ENCODE results near the gene ICAM3.
"Not testable (repeated sequence)": the region's sequence is repeated elsewhere in the genome, so short reads cannot be mapped to it uniquely, and the experiment has no call there.

ICAM3 gene

DNA sequence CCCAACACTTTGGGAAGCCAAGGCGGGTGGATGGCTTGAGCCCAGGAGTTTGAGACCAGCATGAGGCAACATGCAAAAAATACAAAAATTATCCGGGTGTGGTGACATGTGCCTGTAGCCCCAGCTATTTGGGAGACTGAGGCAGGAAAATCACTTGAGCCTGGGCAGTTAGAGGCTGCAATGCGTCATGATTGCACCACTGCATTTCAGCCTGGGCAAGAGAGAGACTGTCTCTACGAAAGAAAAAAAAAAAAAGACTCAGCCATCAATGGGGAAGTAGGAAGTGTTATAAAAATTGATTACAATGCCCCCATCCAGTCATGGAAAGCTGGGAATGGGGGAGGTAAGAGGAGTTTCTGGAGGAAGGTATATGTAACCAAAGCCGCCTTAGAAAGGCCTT is 35.5 kb upstream of the ICAM3 start:
- no peak for DNase-seq (ENCODE audit: low spot score)
- TF ChIP-seq, protein P1, sequence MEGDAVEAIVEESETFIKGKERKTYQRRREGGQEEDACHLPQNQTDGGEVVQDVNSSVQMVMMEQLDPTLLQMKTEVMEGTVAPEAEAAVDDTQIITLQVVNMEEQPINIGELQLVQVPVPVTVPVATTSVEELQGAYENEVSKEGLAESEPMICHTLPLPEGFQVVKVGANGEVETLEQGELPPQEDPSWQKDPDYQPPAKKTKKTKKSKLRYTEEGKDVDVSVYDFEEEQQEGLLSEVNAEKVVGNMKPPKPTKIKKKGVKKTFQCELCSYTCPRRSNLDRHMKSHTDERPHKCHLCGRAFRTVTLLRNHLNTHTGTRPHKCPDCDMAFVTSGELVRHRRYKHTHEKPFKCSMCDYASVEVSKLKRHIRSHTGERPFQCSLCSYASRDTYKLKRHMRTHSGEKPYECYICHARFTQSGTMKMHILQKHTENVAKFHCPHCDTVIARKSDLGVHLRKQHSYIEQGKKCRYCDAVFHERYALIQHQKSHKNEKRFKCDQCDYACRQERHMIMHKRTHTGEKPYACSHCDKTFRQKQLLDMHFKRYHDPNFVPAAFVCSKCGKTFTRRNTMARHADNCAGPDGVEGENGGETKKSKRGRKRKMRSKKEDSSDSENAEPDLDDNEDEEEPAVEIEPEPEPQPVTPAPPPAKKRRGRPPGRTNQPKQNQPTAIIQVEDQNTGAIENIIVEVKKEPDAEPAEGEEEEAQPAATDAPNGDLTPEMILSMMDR (IDR thresholded peaks at IDR 0.05; ENCODE audit: borderline replicate concordance, control extremely low read depth, extremely low read depth, insufficient read depth, missing control alignments): no peak
- in situ Hi-C loops (cut with MboI; ENCODE audit: low sequenced_read_pairs, unreplicated experiment): loop anchor here (25.0 kb wide), 1 partner anchor 438 kb away; the partner anchor contains the start of gene OLFM2

DNA sequence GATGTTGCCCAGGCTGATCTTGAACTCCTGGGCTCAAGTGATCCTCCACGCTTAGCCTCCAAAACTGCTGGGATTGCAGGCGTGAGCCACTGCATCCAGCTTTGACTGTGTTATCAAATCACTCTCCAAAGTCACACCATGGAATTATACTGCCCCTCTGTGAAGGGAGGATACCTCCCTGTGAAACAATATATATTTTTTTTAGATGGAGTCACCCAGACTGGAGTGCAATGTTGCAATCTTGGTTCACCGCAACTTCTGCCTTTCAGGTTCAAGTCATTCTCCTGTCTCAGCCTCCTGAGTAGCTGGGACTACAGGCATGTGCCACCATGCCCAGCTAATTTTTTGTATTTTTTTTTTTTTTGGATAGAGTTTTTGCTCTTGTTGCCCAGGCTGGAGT is 33.3 kb upstream of the ICAM3 start:
- DNase-seq (ENCODE audit: low spot score): no peak
- TF ChIP-seq, protein P1 (IDR thresholded peaks at IDR 0.05; ENCODE audit: borderline replicate concordance, control extremely low read depth, extremely low read depth, insufficient read depth, missing control alignments): no peak
- in situ Hi-C loops (cut with MboI; ENCODE audit: low sequenced_read_pairs, unreplicated experiment): no loop called here

DNA sequence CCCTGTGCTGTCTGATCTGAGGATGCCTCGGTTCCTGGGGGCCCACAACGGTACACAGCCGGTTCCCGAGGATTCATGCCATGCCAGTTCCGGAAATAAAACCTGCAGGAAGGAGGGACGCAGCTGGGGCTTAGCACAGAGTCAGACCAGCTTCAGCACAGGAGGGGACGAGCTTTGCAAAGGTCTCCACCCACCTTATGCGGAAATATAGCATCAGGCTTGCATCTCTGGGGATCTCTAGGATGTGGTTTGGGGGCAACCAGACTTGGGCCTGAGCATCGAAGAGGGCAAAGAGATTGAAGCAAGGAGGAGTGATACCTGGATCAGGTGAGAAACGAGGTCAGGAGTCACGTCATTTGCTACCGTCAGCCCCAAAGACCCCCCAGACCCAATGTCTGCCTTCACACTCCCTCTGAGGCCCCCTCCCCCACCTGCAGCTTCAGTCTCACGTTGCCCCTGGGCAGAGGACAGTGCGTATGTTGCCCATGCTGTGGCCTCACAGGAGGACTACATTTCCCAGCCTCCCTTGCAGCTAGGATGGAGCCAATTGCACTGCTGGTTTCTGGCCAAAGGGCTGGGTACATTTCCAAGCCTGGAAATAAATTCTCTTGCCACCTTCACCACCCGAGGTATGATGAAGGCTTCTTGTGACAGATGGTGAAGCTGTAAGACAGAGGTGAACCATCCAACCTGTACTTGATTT is 28.8 kb upstream of the ICAM3 start:
- in situ Hi-C loops (cut with MboI; ENCODE audit: low sequenced_read_pairs, unreplicated experiment): no loop called here
- TF ChIP-seq, protein P1 (IDR thresholded peaks at IDR 0.05; ENCODE audit: borderline replicate concordance, control extremely low read depth, extremely low read depth, insufficient read depth, missing control alignments): no peak
- peak; percentile 18 for DNase-seq (ENCODE audit: low spot score)

GRCh38 chr19:10366950-10367512 is 27.6 kb upstream of the ICAM3 start:
- DNase-seq (ENCODE audit: low spot score); in situ Hi-C loops (cut with MboI; ENCODE audit: low sequenced_read_pairs, unreplicated experiment): not testable (repeated sequence)

DNA sequence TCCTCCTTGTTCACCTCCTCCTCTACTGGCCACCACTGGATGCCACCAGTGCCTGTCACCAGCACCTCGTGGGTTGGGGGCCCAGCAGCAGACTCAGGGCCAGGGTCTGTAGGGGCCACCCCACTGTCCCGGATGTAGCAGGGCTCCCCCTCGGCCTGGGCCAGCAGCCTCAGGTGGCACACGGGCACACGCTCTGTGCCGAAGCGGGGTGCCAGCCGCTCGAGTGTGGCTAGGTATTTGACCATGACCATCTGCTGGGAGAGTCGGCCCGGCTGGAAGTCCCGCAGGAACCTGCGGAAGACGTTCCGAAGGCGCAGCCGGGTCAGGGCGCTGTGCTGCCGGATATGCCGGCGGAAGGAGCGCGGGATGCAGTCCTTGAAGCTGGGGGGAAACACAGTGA is 26.1 kb upstream of the ICAM3 start:
- no peak for DNase-seq (ENCODE audit: low spot score)
- TF ChIP-seq, protein P1 (IDR thresholded peaks at IDR 0.05; ENCODE audit: borderline replicate concordance, control extremely low read depth, extremely low read depth, insufficient read depth, missing control alignments): no peak
- in situ Hi-C loops (cut with MboI; ENCODE audit: low sequenced_read_pairs, unreplicated experiment): no loop called here

- in situ Hi-C loops (cut with MboI; ENCODE audit: low sequenced_read_pairs, unreplicated experiment): no loop called here
- no peak for DNase-seq (ENCODE audit: low spot score)
- TF ChIP-seq, protein P1 (IDR thresholded peaks at IDR 0.05; ENCODE audit: borderline replicate concordance, control extremely low read depth, extremely low read depth, insufficient read depth, missing control alignments): no peak
Observed at GRCh38 chr19:10364644-10365043, 25.2 kb upstream of the ICAM3 start.

DNA sequence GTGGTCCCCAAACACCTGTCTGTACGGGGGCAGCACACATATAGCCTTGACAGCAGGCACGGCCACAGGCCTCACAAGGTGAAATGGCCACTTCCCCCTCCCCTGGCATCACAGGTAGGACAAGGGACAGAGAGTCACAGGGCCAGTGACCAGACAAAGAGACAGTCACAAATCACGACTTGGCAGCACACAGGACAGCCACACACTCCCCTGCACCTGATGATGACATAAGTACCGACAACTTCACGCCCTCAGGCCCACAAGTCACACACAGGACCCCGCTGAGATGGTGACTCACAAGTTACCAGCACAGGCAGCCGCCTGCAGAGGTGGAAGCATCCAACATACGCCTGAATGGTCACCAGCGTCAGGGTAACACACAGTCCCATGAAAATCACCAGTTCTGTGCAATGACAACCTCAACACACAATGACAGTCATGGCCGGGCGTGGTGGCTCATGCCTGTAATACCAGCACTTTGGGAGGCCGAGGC is 24.4 kb upstream of the ICAM3 start:
- TF ChIP-seq, protein P1 (IDR thresholded peaks at IDR 0.05; ENCODE audit: borderline replicate concordance, control extremely low read depth, extremely low read depth, insufficient read depth, missing control alignments): no peak
- in situ Hi-C loops (cut with MboI; ENCODE audit: low sequenced_read_pairs, unreplicated experiment): no loop called here
- DNase-seq (ENCODE audit: low spot score): no peak

All from GM13976 (cell line).